ENCODE measurements around the gene POTEF.
"Not testable (repeated sequence)": the region's sequence is repeated elsewhere in the genome, so short reads cannot be mapped to it uniquely, and the experiment has no call there.

Gene POTEF

GRCh38 chr2:130152816-130153595 is 24.0 kb upstream of the POTEF start:
- no peak for DNase-seq (ENCODE audit: low read depth in 2 of 2, low spot score in 1 of 2)

DNA sequence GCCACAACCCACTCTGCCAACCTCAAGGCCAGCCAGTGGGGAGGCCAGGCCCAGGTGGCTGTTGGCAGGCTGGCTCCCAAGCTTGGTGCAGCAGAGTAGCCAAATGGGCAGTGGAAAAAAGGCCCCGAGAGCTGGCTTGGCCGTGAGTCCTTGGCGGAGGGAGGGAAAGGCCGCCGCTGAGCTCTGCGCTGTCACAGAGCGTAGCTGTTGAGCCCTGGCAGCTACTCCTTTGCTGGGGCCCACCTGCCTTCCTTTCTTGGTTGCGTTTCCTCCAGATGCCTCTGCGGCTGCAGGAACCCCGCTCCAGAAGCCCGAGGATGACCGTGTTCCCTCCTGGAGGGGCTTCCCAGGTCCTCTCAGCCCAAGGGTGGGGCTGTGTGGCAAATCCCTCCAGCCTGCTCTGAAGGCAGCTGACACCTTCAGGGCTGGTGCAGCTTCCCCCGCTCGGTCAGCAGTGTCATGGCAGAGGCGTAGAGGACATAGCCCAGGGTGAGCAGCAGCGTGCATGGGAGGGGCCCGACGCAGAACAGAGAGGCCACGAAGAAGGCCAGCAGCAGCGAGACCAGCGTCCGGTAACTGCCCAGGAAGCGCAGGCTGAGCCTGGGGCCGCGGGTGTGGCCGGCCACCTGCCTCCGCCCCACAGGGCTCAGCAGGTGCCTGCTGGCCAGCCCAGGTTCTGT is 23.3 kb upstream of the POTEF start:
- not testable (repeated sequence) for DNase-seq (ENCODE audit: low read depth in 2 of 2, low spot score in 1 of 2)

DNA sequence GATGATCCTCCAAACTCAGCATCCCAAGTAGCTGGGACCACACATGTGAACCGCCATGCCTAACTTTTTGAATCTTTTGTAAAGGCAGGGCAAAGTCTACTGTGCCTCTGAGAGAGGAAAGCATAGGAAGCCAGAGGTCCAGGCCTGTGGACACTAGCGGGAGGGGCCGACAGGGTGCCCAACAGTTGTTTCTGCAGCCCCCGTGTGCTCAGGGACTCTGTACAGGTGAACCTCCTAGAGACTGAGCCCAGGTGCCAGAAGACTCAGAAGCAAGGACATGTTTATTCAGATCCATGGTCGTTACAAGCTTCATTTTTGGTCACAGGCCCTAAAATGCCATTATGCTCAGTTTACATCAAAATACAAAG is 22.1 kb upstream of the POTEF start:
- DNase-seq (ENCODE audit: low read depth in 2 of 2, low spot score in 1 of 2) = not testable (repeated sequence)

DNA sequence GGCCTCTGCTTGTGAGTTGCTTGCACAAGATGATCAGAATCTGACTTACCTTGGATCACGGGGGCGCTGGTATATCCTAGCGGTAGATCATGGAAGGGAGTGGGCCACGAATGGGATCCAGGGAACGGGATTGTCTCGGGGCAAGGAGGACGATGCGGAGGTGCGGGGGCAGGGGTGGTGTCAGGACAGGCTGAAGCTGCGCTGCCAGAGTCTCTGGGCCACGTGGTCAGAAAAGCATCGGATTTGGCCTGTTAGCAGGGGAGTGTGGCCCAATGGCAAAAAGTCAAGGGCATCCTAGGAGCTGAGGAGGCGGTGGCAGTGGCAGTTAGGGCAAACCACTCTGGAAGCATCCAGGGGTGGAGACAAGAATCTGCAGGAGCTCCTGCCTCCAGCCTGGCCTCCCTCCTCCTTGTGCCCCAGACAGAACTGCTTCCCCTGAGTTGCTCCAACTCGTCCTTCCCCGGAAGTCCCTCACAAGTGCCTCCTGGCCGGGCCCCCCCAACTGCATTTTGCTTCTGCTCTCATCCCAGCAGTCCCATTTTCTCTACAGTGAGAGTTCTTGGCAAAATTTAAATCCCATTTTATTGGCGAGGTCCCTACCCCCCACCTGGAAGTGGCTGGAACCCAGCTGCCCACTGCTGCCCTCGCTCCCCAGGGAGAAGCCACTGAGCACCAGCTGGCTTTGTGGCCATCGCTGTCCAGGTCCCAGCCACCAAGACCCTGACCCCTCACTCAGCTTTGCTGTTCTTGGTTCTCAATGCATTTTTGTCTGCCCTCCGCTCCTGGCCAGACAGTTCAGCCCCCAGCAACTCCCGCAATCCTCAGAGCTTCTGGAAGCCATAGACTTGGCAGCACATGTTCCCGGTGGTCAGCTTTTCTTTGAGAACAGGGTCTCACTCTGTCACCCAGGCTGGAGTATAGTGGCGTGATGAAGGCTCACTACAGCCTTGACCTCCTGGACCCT is 21.4 kb upstream of the POTEF start:
- no peak for DNase-seq (ENCODE audit: low read depth in 2 of 2, low spot score in 1 of 2)

- DNase-seq (ENCODE audit: low read depth in 2 of 2, low spot score in 1 of 2) = not testable (repeated sequence)
These were observed 19.5 kb upstream of the POTEF start for GRCh38 chr2:130148515-130148914.

DNA sequence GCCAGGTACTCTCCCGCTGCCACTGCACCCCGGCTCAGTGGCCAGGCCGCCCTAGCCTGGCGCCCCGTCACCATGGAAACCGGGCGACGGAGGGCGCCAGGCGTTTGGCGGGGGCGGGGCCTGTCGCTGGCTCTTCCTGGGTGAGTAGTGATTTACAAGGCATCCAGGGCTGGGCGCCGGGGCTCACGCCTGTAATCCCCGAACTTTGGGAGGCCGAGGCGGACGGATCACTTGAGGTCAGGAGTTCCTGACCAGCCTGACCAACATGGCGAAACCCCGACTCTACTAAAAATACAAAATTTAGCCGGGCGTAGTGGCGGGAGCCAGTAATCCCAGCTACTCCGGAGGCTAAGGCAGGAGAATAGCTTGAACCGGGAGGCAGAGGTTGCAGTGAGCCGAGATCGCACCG is 16.0 kb upstream of the POTEF start, which contains the start of gene CCDC74B:
TSS of gene CCDC74B (minus strand) at position 107 of the 409 bp plus-strand sequence. CDS start 116 bp downstream, outside the sequence.
- peak in 1 of 2 donors; percentile 19 for DNase-seq (ENCODE audit: low read depth in 2 of 2, low spot score in 1 of 2)

DNA sequence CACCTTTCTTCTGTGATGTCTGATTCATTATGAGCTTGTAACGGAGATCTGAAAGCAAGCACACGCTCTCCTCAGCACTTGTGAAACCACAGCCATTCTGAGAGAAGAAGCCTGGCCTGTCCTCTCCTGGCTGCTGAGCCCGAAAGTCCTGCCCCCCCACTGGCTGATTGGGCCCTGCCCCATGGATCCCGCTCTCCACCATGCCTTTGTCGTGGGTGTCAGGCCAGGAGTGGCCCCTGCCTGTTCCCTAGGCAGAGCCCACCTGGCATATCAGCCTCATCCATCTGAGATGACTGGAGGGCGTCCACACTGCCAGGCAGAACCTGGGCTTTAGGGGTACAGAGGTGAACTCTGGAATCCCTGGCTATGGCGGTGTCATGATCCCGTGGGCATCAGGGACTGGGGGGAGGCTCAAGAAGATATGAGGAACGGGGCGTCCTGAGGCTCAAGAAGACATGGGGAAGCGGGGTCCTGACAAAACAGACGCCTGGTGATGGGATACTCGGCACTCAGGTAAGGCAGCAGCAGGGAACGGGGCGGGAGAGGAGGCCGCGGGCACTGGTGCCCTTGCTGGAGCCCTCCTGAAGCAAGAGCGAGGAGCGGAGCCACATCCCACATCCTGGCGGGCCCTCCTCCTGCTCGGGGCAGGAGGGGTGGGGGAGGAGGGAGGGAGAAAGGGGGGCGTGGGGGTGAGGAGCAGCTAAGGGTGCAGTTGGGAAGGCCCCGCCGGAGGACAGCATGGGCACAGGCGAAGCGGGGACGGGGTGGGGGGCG is 14.4 kb upstream of the POTEF start:
- DNase-seq (ENCODE audit: low read depth in 2 of 2, low spot score in 1 of 2) = not testable (repeated sequence)

GRCh38 chr2:130142396-130143265 is 13.6 kb upstream of the POTEF start:
- DNase-seq (ENCODE audit: low read depth in 2 of 2, low spot score in 1 of 2) = not testable (repeated sequence)

DNA sequence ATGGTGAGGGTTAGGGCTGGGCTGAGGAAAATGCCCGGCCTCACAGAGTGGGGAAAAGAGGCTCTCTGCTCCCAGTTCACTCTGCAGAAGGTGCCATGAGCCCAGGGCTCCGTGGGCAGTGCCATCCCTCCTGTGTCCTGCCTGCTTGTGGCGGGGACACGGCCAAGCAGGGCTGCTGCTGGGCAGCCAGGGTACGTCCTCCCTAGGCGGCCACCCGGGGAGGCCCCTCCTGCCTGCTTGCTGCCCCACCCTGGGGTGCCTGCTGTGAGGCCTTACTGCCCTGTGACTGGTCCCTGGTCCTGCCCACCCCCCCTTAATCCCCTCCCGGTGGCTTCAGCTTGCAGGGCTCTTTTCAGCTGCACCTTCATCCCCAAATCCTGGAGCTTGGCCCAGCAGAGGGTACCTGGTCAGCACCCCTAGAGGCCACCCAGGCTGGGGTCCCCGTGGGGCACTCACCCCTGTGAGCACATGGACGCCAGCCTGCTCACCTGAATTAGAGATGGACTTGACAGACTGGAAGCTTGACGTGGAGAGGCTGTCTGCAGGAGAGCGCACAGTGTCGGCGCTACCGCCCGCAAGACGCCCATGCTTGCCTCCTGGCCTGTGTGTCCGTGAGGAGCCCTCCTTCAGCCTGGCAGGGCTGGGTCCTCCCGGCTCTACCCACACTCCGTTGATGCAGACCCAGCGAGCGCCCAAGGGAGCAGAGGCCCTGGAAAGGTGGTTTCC is 12.8 kb upstream of the POTEF start:
- DNase-seq (ENCODE audit: low read depth in 2 of 2, low spot score in 1 of 2) = not testable (repeated sequence)

DNA sequence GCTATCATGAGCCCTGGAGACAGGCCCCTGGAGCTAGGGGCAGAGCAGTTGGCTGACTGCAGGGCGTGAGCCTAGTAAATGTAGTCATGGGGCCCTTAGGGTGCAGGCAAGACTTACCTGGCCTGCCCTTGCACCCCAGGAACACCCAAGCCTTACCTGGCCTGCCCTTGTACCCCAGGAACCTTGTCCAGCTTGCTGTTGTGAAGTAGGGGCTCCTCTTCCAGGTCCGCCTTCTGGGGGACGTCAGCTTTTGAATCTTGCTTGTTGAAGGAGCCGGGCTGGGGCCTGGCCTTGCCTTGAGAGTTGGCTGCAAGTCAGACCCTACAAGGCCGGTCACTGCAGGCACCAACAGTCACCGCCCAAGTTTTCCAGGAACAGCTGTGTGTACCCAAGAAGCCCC is 12.0 kb upstream of the POTEF start:
- DNase-seq (ENCODE audit: low read depth in 2 of 2, low spot score in 1 of 2) = not testable (repeated sequence)

GRCh38 chr2:130140516-130140915 is 11.5 kb upstream of the POTEF start:
- DNase-seq (ENCODE audit: low read depth in 2 of 2, low spot score in 1 of 2) = not testable (repeated sequence)

GRCh38 chr2:130139331-130140280 is 10.6 kb upstream of the POTEF start:
- not testable (repeated sequence) for DNase-seq (ENCODE audit: low read depth in 2 of 2, low spot score in 1 of 2)

DNA sequence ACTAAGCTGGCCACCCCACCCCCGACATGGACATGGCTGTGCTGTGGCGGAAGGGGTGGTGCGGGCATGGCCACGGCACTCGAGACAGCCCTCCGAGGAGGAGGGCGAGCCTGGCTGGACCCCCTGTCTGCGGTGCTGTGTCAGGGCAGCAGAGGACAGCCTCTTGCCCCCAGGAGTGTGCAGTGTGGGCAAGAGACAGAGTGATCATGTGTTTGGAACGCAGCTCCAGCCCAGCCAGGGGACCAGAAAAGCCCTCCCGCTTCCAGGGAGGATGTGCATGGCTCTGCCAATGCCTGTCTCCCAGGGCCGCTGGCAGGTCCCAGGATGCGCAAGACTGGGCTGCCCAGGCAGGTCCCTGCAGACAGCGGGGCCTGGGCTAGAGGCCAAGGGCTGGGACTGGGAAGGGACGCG is 9.8 kb upstream of the POTEF start:
- not testable (repeated sequence) for DNase-seq (ENCODE audit: low read depth in 2 of 2, low spot score in 1 of 2)

DNA sequence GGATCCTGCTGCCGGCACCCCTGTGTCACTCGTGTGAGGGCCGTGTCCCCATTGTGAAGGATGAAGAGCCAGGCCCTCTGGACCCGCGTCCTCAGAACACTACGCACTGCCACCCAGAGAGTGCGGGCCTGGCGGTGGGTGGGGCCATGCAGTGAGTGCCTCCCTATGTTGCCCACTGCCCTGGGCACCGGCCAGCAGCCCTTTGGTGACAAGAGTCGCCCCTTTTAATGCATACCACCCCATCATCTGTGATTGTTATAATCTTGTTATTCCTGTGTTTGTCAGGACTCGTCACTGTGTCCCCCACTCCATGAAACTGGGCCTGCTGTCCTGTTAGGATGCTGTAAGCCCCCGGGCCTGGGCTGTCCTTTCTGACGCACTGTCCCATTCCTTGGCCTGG is 9.3 kb upstream of the POTEF start:
- DNase-seq (ENCODE audit: low read depth in 2 of 2, low spot score in 1 of 2) = not testable (repeated sequence)

DNA sequence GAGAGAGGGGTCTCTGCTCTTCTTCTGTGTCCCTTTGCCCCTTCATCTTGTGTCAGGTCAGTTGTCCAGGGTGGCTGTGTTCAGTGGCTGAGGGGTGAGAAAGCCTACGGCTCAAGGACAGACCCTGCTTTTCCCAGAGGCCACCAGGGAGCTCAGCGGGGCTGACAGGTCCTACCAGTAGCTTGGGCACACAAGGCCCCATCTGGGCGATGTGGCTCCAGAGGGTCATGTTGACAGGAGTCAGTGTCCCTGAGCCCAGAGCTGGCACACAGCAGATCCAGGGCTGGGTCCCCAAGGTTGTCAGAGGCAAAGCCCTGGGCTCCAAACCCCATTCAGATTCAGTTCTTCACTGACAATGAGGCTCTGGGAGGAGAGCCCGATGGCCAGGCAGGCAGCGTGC is 8.1 kb upstream of the POTEF start:
- not testable (repeated sequence) for DNase-seq (ENCODE audit: low read depth in 2 of 2, low spot score in 1 of 2)

GRCh38 chr2:130136546-130136945 is 7.5 kb upstream of the POTEF start:
- not testable (repeated sequence) for DNase-seq (ENCODE audit: low read depth in 2 of 2, low spot score in 1 of 2)

DNA sequence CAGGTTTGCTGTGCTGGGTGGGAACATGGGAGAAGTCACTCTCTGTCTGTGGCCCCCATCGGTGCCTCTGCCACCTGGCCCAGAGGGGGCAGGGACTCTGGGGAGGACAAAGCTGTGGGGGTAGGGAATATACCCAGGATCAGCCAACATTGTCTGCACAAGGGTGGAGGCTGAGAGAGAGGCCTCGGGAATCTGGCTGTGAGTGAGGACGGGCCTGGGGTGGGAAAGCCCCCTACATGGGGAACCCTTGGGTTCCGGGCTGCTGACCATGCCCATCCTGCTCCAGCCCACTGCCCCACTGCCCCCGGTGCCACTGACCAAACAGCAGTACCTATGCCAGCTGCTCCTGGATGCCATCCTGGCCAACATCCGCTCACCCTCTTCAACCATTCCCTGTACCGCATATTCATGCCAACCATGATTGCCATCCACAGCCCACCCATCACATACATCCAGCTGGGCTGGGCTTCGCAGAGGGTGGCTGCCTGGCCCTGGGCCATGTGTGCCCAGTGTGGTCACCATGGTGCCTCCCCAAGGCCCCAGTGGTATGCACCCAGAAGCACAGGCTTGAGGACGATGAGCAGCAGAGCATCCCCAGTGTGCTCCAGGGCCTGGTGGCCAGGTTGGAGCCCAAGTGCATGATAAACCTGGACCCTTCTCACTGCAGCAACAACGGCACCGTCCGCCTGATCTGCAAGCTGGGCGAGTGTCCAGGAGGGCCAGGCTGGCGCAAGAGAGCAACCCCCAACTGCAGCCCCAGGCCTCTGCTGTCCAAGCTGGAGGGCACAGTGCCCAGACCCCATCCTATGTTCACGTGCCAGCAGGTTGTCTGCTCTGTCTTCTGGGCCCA is 6.9 kb upstream of the POTEF start:
- DNase-seq (ENCODE audit: low read depth in 2 of 2, low spot score in 1 of 2) = no peak

Measured in stimulated activated CD8-positive, alpha-beta memory T cell treated with anti-CD3 and anti-CD28 coated beads, Interleukin-4, amount 100 ng/mL, for 1 hour (primary cell).